Measurements from ENCODE around the gene ZNF254.

DNA sequence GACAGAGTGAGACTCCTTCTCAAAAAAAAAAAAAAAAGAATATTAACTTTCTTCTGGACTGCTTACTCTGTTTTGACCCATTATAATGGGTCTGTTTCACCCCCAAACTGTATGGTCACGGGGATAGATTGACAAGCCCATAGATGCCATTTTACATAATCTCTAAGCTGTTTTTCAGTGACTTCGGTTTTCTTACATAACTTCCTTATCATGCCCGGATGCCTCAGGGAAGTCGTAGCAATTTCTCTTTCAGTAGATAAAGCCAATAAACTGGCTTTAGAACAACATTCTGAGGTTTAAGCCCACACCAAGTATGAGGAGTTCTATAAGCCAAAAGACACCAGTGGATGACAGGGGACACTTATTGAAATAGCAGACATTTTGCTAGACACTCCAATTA lies 5.9 kb upstream of the ZNF254 start:
- TF ChIP-seq BHLHE40 (IDR thresholded peaks at IDR 0.05; ENCODE audit: low read depth, low read length) (no peak), MXI1 (IDR thresholded peaks at IDR 0.05; ENCODE audit: borderline replicate concordance, low read depth, low read length) (no peak), POLR2A (IDR thresholded peaks at IDR 0.05; ENCODE audit: low read depth, low read length) (no peak), SMC3 (IDR thresholded peaks at IDR 0.05; ENCODE audit: low read depth, low read length) (no peak), RAD21 (IDR thresholded peaks at IDR 0.05; ENCODE audit: low read length) (no peak), RFX5 (IDR thresholded peaks at IDR 0.05; ENCODE audit: low read depth, low read length) (no peak), RCOR1 (IDR thresholded peaks at IDR 0.05; ENCODE audit: insufficient replicate concordance, low read length) (no peak)
- TF ChIP-seq, protein P1, sequence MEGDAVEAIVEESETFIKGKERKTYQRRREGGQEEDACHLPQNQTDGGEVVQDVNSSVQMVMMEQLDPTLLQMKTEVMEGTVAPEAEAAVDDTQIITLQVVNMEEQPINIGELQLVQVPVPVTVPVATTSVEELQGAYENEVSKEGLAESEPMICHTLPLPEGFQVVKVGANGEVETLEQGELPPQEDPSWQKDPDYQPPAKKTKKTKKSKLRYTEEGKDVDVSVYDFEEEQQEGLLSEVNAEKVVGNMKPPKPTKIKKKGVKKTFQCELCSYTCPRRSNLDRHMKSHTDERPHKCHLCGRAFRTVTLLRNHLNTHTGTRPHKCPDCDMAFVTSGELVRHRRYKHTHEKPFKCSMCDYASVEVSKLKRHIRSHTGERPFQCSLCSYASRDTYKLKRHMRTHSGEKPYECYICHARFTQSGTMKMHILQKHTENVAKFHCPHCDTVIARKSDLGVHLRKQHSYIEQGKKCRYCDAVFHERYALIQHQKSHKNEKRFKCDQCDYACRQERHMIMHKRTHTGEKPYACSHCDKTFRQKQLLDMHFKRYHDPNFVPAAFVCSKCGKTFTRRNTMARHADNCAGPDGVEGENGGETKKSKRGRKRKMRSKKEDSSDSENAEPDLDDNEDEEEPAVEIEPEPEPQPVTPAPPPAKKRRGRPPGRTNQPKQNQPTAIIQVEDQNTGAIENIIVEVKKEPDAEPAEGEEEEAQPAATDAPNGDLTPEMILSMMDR (conservative IDR thresholded peaks at IDR 0.05; ENCODE audit: low read depth, low read length) = no peak

All from IMR-90 (cell line).